Astrocyte of the cerebellum (primary cell): ENCODE measurements around the gene CDC45.

Experiments used
- DNase-seq: peaks from one replicate; pipeline ENCODE4 v3.0.0-alpha.2; 2011; ENCODE audit warnings: low read depth
- H3K4me3 ChIP-seq: 2 replicates; pipeline ENCODE4 v1.5.1; 2011; ENCODE audit warnings: mild to moderate bottlenecking, low read depth, low read length, moderate library complexity
- in situ Hi-C: cut with HindIII; loops from 2 replicates; pipeline ENCODE4 v1.10.0; 2017; ENCODE audit warnings: low sequenced_read_pairs
- TF ChIP-seq, protein P1 (sequence below): IDR thresholded peaks from 2 replicates; pipeline ENCODE4 v1.5.1; 2012; ENCODE audit warnings: low read length, low read depth, moderate library complexity, mild to moderate bottlenecking; ENCODE audit errors: missing control alignments

Gene CDC45

DNA sequence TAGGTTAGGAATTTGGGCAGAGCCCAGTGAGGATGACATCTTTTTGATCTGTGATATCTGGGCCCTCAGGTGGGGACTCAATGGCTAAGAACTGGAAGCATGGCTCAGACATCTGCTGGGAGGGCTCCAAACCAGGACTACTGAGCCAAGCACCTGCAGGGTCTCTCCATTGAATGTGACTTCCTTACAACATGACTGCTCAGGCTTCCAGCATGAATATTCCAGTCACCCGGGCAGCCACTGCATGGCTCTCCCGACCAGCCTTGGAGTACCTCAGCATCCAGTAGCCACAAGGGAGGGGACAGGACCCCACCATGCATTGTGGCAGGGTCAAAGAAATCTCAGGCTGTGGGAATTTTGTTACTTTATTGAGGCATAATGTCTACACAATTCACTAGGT is 8.6 kb downstream of the CDC45 start:
- DNase-seq, result no peak
- no peak overlapping the region for H3K4me3 ChIP-seq
- TF ChIP-seq, protein P1, sequence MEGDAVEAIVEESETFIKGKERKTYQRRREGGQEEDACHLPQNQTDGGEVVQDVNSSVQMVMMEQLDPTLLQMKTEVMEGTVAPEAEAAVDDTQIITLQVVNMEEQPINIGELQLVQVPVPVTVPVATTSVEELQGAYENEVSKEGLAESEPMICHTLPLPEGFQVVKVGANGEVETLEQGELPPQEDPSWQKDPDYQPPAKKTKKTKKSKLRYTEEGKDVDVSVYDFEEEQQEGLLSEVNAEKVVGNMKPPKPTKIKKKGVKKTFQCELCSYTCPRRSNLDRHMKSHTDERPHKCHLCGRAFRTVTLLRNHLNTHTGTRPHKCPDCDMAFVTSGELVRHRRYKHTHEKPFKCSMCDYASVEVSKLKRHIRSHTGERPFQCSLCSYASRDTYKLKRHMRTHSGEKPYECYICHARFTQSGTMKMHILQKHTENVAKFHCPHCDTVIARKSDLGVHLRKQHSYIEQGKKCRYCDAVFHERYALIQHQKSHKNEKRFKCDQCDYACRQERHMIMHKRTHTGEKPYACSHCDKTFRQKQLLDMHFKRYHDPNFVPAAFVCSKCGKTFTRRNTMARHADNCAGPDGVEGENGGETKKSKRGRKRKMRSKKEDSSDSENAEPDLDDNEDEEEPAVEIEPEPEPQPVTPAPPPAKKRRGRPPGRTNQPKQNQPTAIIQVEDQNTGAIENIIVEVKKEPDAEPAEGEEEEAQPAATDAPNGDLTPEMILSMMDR, result no peak
- in situ Hi-C loops, result no loop called here

DNA sequence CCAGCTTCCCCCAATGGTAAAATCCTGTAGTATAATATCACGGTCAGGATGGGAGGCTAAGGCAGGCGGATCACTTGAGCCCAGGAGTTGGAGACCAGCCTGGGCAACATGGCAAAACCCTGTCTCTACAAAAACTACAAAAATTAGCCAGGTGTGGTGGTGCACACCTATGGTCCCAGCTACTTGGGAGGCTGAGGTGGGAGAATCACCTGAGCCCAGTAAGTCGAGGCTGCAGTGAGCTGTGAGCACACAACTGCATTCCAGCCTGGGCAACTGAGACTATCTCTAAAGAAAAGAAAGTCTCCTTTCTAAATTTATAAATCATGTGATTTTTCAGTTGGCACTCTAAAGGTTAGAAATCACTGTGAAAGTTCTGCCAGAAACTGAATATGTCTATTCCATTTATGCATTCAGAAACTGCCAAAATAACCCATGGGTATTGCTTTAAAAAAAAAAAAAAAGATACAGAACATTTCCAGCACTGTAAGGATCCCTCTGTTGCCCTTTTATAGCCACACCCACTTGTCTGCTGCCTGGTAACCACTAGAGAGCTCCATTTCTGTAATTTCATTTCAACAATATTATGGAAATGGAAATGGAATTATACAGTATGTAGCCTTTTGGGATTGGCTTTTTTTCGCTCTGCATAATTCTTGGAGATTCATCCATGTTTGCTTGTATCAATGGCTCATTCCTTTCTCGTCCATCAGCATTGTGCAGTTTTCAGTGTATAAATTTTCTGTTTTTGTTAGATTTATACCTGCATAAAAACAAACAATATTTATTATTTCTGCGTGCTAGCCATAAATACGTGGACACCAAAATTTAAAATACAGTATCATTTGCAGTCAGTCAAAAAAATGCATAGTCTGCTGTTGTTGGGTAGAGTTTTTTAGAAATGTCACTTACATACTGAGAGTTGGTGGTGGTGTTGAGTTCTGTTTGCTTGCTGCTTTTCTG is 9.4 kb downstream of the CDC45 start:
- in situ Hi-C loops, result no loop called here
- H3K4me3 ChIP-seq, result no peak overlapping the region
- DNase-seq, result no peak
- TF ChIP-seq, protein P1, result peak; percentile 5

DNA sequence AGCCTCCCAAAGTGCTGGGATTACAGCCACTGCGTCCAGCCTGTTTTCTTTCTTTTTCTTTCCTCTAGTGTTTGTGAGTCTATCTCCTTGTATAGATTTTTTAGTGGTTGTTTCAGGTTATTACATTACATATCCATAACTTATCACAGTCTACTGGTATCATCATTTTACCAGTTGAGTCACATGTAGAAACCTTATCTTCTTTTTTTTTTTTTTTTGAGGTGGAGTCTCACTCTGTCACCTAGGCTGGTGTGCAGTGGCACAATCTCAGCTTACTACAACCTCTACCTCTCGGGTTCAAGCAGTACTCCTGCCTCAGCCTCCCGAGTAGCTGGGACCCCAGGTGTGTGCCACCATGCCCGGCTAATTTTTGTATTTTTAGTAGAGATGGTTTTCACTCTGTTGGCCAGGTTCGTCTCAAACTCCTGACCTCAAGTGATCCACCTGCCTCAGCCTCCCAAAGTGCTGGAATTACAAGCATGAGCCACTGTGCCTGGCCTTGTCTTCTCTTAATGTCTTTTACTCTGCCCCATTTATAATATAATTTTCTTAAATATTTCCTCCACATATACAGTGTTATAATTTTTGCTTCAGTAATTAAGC is 11.0 kb downstream of the CDC45 start:
- TF ChIP-seq, protein P1, result no peak
- no peak for DNase-seq
- in situ Hi-C loops, result no loop called here
- no peak overlapping the region for H3K4me3 ChIP-seq

DNA sequence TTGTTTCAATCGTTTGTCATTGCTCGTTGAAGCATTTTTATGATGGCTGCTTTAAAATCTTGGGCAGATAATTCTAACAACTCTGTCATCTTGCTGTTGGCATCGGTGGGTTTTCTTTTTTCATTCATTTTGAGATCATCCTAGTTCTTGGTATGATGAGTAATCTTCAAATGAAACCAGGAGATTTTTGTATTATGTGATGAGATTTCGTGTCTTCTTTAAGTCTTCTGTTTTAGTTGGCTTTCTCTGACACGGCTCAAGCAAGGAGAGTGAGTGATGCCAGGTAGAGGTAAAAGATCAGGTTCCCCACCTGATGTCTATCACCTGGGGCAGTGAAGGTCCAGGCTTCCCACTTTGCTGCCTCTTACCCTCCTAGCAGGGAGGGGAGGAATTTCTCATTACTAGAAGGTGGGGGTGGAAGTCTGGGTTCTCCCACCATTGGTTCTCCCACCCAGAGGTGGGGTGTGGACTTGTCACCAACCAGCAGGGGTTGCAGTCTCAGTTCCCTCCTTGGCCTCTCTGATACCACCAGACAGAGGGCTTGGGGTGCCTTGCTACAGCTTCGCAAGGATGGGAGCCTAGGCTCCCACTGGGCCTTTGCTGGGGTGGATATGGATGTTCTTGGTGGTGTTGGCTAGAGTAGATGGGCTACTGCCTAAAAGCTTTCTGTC is 12.9 kb downstream of the CDC45 start:
- in situ Hi-C loops, result no loop called here
- no peak for DNase-seq

DNA sequence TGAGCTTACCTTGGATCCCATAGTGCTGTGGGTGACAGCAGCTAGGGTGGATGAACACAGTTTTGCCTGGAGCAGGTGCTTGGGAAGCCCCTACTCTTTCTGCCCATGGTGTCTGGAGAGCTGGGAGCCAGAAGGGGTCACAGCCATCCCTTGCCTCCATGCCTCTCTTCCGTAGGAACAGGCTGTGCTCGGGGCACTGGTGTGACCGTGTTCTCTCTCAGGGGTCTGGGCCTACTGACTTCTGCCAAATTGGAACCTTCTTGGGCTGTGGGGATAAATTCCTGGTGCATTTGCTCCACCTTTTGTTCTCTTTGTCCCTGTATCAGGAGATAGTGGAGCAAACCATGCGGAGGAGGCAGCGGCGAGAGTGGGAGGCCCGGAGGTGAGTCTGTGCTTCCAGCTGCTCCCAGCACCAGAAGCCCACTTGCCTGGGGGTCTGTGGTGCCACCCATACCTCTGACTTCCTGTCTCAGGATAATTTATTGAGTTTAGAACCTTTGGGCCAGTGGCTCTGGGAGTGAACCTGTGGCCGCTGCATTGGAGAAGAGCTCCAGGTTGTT is 14.4 kb downstream of the CDC45 start:
- no peak for DNase-seq
- TF ChIP-seq, protein P1, result no peak
- in situ Hi-C loops, result no loop called here
- no peak overlapping the region for H3K4me3 ChIP-seq

More for the DNA sequence above, 12.9 kb downstream of the CDC45 start:
- TF ChIP-seq, protein P1, result no peak
- no peak overlapping the region for H3K4me3 ChIP-seq

DNA sequence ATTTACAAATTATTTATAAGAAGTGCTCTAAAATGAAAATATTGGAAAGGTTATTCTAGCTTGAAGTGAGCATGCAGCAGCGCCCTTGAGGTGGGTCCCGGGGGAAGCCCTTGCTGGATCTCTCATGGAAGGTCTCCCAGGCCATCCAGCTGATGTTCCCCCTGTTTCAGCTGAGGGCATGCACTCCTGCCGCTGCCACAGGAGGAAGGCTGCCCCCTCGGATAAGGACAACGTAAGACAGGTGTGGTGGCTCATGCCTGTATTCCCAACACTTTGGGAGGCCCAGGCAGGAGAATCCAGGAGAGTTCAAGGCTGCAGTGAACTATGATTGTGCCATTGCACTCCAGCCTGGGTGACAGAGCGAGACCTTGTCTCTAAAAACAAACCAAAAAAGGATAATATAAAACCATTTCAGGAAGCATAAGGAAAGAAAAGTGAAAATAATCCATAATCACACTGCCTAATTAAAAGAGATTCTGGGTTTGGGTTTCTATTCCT is 15.0 kb downstream of the CDC45 start:
- no peak for DNase-seq
- no peak overlapping the region for H3K4me3 ChIP-seq
- TF ChIP-seq, protein P1, result no peak
- in situ Hi-C loops, result no loop called here
